Ascending aorta (tissue), 2 donors: ENCODE data around the gene USP48. TPM values are rescaled to one million over a fixed set of nuclear protein-coding genes. Genes with fewer than 3 reads are reported as not detected.

Source experiments
- DNase-seq, 2 donors: peaks; one replicate each; pipeline ENCODE4 v3.0.0-alpha.2; 2019; ENCODE audit warnings: low spot score in 2 of 2
- H3K27ac ChIP-seq, 2 donors: fragments of 200-600 bp; sonication (generic); one replicate each; pipeline ENCODE4 v1.5.1; 2016 to 2017; ENCODE audit warnings: mild to moderate bottlenecking in 1 of 2
- H3K27me3 ChIP-seq: fragments of 200-600 bp; sonication (generic); one replicate; pipeline ENCODE4 v1.5.1; 2017
- H3K36me3 ChIP-seq, 2 donors: fragments of 200-600 bp; sonication (generic); one replicate each; pipeline ENCODE4 v1.5.1; 2016
- H3K4me1 ChIP-seq, 2 donors: fragments of 200-600 bp; sonication (generic); one replicate each; pipeline ENCODE4 v1.5.1; 2016 to 2017; ENCODE audit warnings: mild to moderate bottlenecking in 1 of 2
- H3K4me3 ChIP-seq, 2 donors: fragments of 200-600 bp; sonication (generic); one replicate each; pipeline ENCODE4 v1.5.1; 2016 to 2017; ENCODE audit warnings: mild to moderate bottlenecking in 1 of 2
- H3K9me3 ChIP-seq, 2 donors: fragments of 200-600 bp; sonication (generic); one replicate each; pipeline ENCODE4 v1.5.1; 2016
- CTCF ChIP-seq, 3 experiments: fragments of 200-600 bp in 2 of 3; fragments of 450-650 bp in 1 of 3; sonication (generic) in 2 of 3; IDR thresholded peaks; one replicate each; pipeline ENCODE4 v1.5.1; 2016 to 2019; ENCODE audit warnings: antibody characterized with exemption in 3 of 3, mild to moderate bottlenecking in 1 of 3, moderate library complexity in 1 of 3
- intact Hi-C: fragments of 100-400 bp; cut with DNase I; formaldehyde crosslinking; loops from one replicate; pipeline ENCODE4 v1.15.1; 2023
- total RNA-seq: library from RNA; depleted of rRNA; stranded (reverse); fragments of >200 nt; gene quantifications from one replicate; pipeline ENCODE4 v1.1.0, GENCODE V29; 2016

Gene USP48
- total RNA-seq, 1 donor from 2014 or later, result 41.3 TPM

- H3K4me3 ChIP-seq, result no peak overlapping the region
- intact Hi-C loops, result no loop called here
- no peak for DNase-seq
- H3K36me3 ChIP-seq, result no peaks in the 10 kb centered on the region
- no peaks in the 10 kb centered on the region for H3K27me3 ChIP-seq
- peaks cover 0 to 5% of the 10 kb centered on the region in 2 donors for H3K4me1 ChIP-seq
- no peak overlapping the region for H3K27ac ChIP-seq
- TF ChIP-seq CTCF (IDR thresholded peaks at IDR 0.05), result no peak
- no peaks in the 10 kb centered on the region for H3K9me3 ChIP-seq
Observed at GRCh38 chr1:21813542-21813941, 30.6 kb upstream of the USP48 start.

GRCh38 chr1:21811875-21812305, 28.9 kb upstream of the USP48 start, which contains the start of gene LDLRAD2:
LDLRAD2 (plus strand) TSS chr1:21812265; CDS start chr1:21812452, 187 bp downstream.
- intact Hi-C loops, result no loop called here
- no peak within 1 kb of the TSS for H3K27ac ChIP-seq
- DNase-seq, result no peak
- no peaks in the 10 kb centered on the region for H3K9me3 ChIP-seq
- H3K36me3 ChIP-seq, result no peaks in the 10 kb centered on the region
- H3K4me3 ChIP-seq, result no peak within 1 kb of the TSS
- TF ChIP-seq CTCF (IDR thresholded peaks at IDR 0.05), result no peak
- peaks cover 0 to 5% of the 10 kb centered on the region in 2 donors for H3K4me1 ChIP-seq
- H3K27me3 ChIP-seq, result no peaks in the 10 kb centered on the region

GRCh38 chr1:21804536-21804935, 21.6 kb upstream of the USP48 start:
- no peak for TF ChIP-seq CTCF (IDR thresholded peaks at IDR 0.05)
- H3K4me3 ChIP-seq, result no peak overlapping the region
- H3K9me3 ChIP-seq, result no peaks in the 10 kb centered on the region
- no peaks in the 10 kb centered on the region for H3K27me3 ChIP-seq
- no peaks in the 10 kb centered on the region for H3K36me3 ChIP-seq
- no peak for DNase-seq
- no peaks in the 10 kb centered on the region for H3K4me1 ChIP-seq
- H3K27ac ChIP-seq, result no peak overlapping the region
- intact Hi-C loops, result no loop called here

- intact Hi-C loops, result no loop called here
- no peak for TF ChIP-seq CTCF (IDR thresholded peaks at IDR 0.05)
- Histone ChIP-seq H3K4me3 (no peak overlapping the region), H3K4me1 (no peaks in the 10 kb centered on the region), H3K36me3 (no peaks in the 10 kb centered on the region), H3K9me3 (no peaks in the 10 kb centered on the region), H3K27me3 (no peaks in the 10 kb centered on the region), H3K27ac (no peak overlapping the region)
- no peak for DNase-seq
Observed at GRCh38 chr1:21801100-21801499, 18.2 kb upstream of the USP48 start.

GRCh38 chr1:21799730-21800129, 16.8 kb upstream of the USP48 start:
- H3K36me3 ChIP-seq, result no peaks in the 10 kb centered on the region

More at GRCh38 chr1:21799730-21800129, 16.8 kb upstream of the USP48 start:
- no peaks in the 10 kb centered on the region for H3K9me3 ChIP-seq
- H3K4me3 ChIP-seq, result no peak overlapping the region
- H3K4me1 ChIP-seq, result no peaks in the 10 kb centered on the region
- no peak overlapping the region for H3K27ac ChIP-seq
- intact Hi-C loops, result no loop called here
- DNase-seq, result no peak
- TF ChIP-seq CTCF (IDR thresholded peaks at IDR 0.05), result no peak
- no peaks in the 10 kb centered on the region for H3K27me3 ChIP-seq
